COLO668 (cell line): ENCODE data around the gene SH3PXD2A.

Source experiments
- DNase-seq: peaks from one replicate; lab custom pipeline; 2025; ENCODE audit not compliant: unreplicated experiment; lab: John Stamatoyannopoulos, UW

Gene SH3PXD2A

GRCh38 chr10:103692952-103693811, 162.2 kb downstream of the SH3PXD2A start:
- no peak for DNase-seq

GRCh38 chr10:103692436-103692951, 162.9 kb downstream of the SH3PXD2A start:
- no peak for DNase-seq

DNA sequence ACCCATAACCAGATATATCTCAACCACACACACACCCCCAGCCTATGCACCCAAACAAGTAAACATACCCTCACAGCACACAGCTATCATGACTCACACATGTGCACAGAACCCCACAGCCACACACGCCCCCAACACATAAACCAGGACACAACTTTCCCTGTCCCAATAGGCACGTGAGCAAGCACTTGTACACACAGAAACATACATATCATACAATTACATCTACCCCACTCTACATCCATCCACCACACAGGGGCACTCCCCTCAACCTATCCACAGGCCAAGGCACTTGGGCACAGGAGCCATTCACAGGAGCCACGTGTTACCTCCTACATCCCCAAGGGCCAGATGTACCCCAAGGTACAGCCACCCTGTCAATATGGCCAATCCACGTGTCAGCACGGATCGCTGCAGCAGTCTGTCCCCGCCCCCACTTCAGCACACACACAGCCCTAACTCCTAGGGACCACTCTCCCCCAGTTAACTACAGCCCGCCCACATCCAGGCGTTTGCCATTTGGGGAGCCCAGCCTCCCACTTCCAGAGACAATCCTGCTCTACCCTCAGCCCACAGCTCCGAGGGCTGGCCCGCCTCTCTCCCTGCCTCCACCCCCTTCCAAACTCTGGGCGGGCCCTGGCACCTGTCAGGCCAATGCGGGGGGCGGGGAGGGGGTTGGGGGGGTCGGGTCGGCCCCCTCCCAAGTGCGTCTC, 163.5 kb downstream of the SH3PXD2A start:
- no peak for DNase-seq

DNA sequence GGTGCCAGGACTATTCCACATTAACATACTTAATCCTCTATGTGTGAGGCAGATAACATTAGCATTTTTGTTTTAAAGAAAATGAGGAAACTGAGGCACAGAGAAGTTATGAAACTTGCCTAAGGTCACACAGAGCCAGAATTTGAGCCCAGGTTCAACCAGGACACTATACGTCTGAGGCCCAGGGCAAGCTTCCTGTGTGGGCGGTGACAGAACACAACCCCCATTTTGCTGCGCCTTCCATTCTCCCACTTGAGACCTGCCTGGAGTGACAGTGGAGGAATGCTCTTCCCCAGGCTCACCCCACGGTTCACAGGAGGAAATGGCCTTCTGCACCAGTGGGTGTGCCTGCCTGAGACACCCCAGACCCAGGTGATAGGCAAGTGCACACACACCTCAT, 164.1 kb downstream of the SH3PXD2A start:
- no peak for DNase-seq

DNA sequence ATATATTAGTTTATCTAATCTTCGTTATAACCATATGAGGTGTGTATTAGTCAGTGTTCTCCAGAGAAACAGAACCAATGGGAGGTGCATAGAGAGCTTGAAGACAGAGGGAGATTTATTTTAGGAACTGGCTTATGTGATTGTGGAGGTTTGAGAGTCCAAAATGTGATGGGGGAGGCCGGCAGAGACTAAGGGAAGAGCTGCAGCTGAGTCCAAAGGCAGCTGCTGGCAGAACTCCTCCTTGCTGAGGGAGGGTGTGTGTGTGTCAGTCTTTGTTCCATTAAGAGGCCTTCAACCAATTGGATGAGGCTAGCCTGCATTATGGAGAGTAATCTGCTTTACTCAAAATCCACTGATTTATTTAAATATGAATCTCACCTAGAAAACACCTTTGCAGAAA, 165.1 kb downstream of the SH3PXD2A start:
- DNase-seq = no peak

DNA sequence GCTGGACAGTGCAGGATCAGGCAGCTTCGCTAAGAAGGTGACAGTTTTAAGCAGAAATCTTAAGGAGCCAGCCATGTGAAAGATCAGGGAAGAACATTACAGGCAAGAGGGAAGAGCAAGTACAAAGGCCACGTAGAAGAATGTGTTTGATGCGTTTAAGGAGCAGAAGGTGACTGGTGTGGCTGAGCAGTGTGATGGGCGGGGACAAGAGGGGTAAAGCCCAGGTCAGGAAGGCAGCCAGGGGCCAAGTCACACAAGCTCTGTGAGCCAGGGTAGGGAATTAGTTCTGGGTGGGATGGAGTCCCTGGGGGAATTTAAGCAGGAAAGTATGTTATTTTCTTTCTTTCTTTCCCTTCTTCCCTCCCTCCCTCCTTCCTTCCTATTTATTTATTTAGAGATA, 166.9 kb downstream of the SH3PXD2A start:
- DNase-seq = no peak

DNA sequence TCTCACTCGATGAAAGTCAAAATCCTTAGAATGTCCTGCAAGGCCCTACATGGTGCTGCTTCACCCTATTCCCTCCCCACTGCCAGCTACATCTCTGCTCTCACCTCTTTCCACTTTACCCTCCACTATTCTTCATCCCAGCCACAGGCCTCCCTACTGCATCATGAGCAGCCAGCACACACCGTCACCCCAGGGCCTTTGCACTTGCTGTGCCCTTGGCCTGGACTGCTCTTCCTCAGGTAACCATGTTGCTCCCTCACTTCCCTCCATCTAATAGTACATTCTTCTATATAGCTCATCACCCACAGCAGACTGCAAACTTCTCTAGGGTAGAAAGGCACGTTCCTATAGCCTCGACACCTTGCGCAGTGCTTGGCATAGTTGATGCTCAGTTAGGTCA, 167.7 kb downstream of the SH3PXD2A start:
- DNase-seq = no peak

DNA sequence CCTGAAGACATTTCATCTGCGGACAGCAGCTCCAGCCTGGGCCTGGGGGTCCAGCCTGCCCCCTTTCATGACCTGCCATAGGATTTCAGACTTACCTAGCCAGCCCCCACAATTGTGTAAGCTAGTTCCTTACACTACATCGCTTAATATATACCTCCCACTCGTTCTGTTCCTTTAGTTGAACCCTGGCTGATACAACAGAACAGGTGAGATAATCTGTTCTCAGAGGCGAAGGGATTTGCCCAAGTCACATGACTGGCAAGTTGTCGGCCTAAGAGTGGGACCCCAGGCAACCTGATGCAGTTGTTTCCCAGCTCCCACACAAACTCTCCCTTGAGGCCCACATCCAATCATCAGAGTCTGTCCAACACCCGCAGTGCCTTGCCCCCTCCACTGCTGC, 168.2 kb downstream of the SH3PXD2A start:
- DNase-seq = no peak

DNA sequence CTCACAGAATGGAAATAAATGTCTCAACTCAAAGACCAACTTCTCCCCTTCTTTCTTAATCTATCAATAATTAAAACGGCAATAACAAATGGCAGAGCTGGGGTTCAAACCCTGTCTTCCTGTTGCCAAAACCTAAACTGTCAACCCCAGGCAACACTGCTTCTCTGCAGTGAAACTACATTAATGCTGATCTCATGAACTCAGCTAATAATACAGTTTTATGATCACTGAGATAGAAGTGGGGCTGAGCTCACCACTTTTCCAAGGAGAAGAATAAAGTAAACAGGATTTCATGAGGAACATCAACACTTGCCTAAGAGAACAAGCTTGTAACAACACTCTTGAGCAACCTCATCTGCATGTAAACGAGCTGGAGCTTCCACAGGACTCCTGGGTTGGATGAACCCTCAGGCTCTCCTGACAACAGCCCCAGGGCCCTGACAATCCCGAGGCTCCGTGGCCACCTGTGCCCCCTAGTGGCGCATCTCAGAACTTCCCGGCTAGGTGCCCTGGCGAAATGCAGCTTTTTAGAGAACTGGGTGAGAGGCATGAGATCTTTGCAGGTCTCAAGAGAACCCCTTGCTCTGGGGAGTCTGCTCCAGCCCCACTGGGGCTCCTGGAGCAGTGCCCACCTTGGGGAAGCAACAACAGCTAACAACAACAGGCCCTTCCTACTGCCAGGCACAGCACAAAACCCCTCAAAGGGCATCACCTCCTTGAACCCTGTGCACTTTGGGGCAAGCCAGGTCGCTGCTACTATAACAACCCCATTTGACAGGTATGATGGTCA, 169.3 kb downstream of the SH3PXD2A start:
- DNase-seq = peak; percentile 57

DNA sequence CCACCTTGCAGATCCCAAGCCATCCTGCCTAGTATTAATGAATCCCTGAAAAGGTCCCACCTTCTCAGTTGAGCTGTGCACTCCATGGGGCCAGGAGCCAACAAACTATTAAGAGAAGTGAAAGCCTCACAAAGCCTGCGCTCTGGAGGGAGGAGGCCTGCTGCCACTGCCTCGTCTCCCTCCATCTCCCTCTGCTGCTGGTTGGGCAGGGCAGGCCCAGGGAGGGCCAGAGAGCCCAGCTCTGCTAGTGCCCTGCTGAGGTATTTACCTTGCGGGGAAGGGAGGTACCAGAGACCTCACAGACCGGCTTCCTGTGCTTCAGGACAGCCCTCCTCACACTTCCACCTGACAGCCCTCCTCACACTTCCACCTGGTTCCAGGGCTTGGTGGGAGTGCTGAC, 171.5 kb downstream of the SH3PXD2A start:
- no peak for DNase-seq

- DNase-seq = no peak
Measured at GRCh38 chr10:103682631-103683030, 172.7 kb downstream of the SH3PXD2A start.

DNA sequence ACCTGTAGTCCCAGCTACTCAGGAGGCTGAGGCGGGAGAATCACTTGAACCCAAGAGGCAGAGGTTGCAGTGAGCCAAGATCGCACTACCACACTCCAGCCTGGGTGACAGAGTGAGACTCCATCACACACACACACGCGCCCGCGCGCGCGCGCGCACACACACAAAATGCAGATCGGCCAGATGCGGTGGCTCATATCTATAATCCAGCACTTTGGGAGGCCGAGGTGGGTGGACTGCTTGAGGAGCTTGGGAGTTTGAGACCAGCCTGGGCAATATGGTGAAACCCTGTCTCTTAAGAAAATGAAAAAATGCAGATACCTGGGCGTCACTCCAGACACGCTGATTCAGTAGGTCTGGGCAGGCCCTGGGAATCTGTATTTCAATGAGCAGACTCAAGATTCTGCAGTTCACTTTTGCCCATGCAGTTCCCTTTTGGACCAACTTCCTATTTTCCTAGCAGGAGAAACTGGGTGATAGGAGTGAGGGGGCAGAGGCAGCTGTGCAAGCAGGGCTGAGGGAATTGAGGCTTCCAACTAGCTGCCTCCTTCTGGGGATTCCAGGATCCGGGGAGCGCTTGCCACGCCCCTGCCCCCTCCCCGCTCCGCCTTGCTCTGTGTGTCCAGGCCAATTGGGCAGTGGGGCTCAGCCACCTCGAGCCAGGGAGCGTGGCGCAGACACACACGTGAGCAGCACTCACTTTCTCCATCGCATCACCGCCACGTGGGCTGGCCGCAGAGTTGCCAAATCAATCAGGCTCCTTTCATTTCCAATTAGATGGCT, 173.6 kb downstream of the SH3PXD2A start:
- no peak for DNase-seq

- DNase-seq = no peak
Measured at GRCh38 chr10:103680869-103681236, 174.5 kb downstream of the SH3PXD2A start.

DNA sequence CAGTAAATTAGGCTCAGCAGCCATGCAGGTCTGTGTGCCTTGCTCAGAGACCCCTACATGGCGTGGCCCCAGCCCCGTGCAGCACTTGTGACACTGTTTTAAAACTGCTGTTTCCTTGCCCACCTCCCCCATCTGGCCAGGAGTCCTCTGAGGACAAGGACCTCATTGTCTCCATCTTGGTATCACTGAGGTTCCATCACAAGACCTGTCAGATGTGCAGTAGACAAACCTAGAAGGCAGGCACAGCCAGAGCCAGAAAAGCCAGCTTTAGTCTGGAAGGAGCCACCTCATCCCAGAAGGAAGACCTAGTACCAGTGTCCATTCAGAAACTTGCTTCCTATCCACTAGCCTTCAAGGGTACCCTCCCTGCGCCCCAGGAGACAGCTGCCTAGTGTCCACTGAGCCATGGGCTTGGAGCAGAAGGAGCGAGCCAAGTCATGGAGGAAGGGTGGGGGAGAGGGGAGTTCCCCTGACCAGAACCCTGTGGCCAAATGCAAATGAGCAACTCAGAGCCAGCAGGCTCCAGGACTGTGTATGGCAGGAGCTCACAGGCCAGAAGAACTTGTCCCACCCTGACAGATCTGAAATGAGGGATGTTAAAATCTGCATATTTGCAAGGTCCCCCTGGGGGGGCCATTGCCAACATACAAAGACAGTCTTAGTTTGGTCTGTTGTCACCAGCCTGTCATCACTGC, 176.1 kb downstream of the SH3PXD2A start:
- DNase-seq = no peak

DNA sequence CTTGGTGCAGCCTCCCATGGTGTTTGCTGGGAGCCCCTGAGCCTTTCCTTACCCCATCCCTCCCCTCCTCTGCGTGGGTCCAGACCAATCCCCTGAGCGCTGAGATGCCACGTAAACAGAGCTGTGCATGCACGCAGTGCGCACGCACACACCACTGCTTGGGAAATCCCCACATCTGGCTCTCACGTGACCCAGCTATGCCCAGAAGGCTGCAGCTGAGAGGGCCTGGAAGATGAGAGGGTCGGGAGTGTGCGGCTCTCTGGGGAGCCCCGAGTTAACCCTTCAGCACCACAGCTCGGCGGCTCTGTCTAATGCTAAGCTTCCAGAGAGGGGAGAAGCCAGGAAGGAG, 177.2 kb downstream of the SH3PXD2A start:
- DNase-seq = peak; percentile 73

DNA sequence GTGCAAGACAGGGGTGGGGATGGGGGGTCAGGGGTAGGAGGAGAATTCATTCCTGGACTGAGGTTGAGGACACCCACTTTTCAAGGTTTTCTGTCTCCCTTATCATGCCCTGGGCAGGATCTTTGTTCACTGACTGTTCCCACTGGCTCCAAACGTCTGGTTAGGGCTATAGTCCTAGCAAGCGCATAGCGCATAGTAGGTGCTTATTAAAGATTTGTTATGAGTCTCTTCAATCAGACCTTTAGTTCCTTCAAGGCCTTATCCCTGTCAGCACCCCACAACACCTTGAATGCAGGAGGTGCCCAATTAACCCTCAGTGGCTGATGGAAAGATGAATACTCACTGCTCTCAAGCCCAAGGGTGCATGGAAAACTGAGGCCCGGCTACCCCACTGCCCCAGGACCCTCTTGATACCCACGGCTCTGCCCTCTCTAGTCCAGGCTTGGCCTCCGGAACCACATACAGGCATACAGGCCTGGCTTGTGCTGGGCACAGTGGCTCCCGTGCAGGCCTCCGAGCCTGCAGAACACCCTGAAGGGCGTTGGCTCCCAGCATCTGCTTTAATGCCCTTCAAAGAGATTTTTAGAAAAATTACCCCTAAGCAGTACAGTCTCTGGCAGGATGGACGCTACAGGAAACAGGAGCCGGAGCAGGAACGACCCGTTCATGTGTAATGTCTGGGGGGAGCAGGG, 177.7 kb downstream of the SH3PXD2A start:
- no peak for DNase-seq

DNA sequence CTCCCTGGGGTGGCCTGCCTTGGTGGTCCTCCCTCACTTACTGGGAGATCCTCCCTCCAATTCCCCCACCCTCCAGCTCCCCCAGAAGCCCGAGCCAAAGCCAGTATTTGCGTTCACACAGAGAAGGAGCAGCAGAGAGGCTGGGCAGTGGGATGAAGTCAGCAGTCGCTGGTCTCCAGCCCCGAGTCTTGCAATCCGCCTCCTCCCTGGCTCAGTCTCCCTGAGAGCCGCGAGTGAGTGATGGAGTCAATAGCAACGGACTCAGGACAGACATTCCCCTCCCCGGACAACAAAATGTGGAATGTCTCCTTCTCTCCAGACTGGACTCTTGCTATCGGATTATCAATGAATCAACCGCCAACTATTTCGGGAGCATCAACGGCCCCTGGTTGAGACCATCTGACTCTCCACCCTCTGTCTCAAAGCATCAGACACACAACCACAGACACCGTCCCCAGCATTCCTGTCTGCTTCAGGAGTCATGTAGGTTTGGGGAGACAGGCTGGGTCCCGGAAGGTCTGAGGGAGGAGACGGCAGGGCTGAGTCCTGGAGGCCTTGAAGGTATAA, 178.4 kb downstream of the SH3PXD2A start:
- DNase-seq = no peak

- no peak for DNase-seq
Measured at GRCh38 chr10:103676058-103676785, 179.2 kb downstream of the SH3PXD2A start.

- DNase-seq = no peak
Measured at GRCh38 chr10:103673606-103674005, 181.8 kb downstream of the SH3PXD2A start.
